H1 (cell line): Measurements from ENCODE around the gene CTIF. TPM values are rescaled to one million over a fixed set of nuclear protein-coding genes. Genes with fewer than 3 reads are reported as not detected.

ENCODE experiments used
- ASH2L ChIP-seq: fragments of 200-600, 300-600 bp; sonication (generic); IDR thresholded peaks from one replicate; pipeline ENCODE4 v1.7.1; 2017; ENCODE audit warnings: low read length
- CBX8 ChIP-seq: fragments of 300-800, 300-1000 bp; sonication (generic); IDR thresholded peaks from 2 replicates; pipeline ENCODE4 v1.7.1; 2016; ENCODE audit warnings: low read depth, low read length, borderline replicate concordance
- JUN ChIP-seq: IDR thresholded peaks from 2 replicates; pipeline ENCODE4 v1.6.1; 2011; ENCODE audit warnings: low read depth, mild to moderate bottlenecking, improper control_type of control experiment, low read length
- NANOG ChIP-seq: IDR thresholded peaks from 2 replicates; pipeline ENCODE4 v1.6.1; 2011; ENCODE audit warnings: low read length, low read depth, mild to moderate bottlenecking, inconsistent platforms; ENCODE audit not compliant: insufficient read depth, poor library complexity, severe bottlenecking
- SP1 ChIP-seq: IDR thresholded peaks from 2 replicates; pipeline ENCODE4 v1.6.1; 2011; ENCODE audit warnings: low read depth, low read length
- polyA plus RNA-seq, 7 experiments: library from polyadenylated mRNA; depleted of rRNA in 3 of 7; stranded (reverse) in 5 of 7; unstranded in 2 of 7; fragments of >200 nt in 5 of 7; fragments of 200-250 nt in 2 of 7; gene quantifications; 1 replicate in 5 of 7; 2 replicates in 1 of 7; 4 replicates in 1 of 7; pipeline versions ENCODE4 v1.2.1 to v1.2.3, GENCODE V29; 2011 to 2013; ENCODE audit warnings: missing spikeins in 2 of 7, mixed read lengths in 2 of 7
- total RNA-seq: library from RNA; stranded (reverse); fragmentation: NEBNext Ultra II Directional; extraction: Animal tissue kit (Norgen Biotek cat#: 25700); gene quantifications from 2 replicates; pipeline ENCODE4 v1.2.1, GENCODE V29; 2021

Gene CTIF
- total and polyA plus RNA-seq, 2 of the 8 experiments (the other 6 are each of a cell fraction or from before 2014, with no cell fraction given), result 9.0 to 17.8 TPM

- TF ChIP-seq NANOG, result no peak
- TF ChIP-seq CBX8, result no peak
- TF ChIP-seq JUN, result no peak
- TF ChIP-seq SP1, result no peak
- TF ChIP-seq ASH2L, result no peak
Observed at GRCh38 chr18:48852794-48853193, 314.0 kb downstream of the CTIF start (continued).
